NB4 (cell line): ENCODE measurements around the gene CAPN11.

ENCODE experiments used
- MYC ChIP-seq: IDR thresholded peaks from 2 replicates; pipeline ENCODE4 v1.6.1; 2011; ENCODE audit warnings: low read depth, low read length
- TF ChIP-seq, protein P1 (sequence below): IDR thresholded peaks from one replicate; pipeline ENCODE4 v1.5.1; 2012; ENCODE audit warnings: low read depth, low read length

DNA sequence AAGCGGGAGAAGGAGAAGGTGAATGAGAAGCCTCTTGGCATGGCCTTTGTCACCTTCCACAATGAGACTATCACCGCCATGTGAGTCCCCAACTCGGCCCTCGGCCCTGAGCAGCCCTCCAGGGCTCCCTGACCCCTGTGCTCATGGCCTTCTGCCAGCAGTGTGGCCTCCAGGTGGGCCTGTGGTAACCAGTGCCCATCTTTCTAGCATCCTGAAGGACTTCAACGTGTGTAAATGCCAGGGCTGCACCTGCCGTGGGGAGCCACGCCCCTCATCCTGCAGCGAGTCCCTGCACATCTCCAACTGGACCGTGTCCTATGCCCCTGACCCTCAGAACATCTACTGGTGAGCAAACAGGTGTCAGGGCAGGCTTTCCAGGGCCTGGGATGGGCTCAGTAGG lies 10.3 kb upstream of the CAPN11 start:
- TF ChIP-seq, protein P1, sequence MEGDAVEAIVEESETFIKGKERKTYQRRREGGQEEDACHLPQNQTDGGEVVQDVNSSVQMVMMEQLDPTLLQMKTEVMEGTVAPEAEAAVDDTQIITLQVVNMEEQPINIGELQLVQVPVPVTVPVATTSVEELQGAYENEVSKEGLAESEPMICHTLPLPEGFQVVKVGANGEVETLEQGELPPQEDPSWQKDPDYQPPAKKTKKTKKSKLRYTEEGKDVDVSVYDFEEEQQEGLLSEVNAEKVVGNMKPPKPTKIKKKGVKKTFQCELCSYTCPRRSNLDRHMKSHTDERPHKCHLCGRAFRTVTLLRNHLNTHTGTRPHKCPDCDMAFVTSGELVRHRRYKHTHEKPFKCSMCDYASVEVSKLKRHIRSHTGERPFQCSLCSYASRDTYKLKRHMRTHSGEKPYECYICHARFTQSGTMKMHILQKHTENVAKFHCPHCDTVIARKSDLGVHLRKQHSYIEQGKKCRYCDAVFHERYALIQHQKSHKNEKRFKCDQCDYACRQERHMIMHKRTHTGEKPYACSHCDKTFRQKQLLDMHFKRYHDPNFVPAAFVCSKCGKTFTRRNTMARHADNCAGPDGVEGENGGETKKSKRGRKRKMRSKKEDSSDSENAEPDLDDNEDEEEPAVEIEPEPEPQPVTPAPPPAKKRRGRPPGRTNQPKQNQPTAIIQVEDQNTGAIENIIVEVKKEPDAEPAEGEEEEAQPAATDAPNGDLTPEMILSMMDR: no peak
- no peak for TF ChIP-seq MYC
